GM19324 (cell line): ENCODE data around the gene FAM240B.

Experiments used
- ATAC-seq: cut with Tn5 transposase; IDR thresholded peaks from one replicate; pipeline ENCODE4 v1.9.1; 2021; ENCODE audit warnings: mild to moderate bottlenecking, moderate library complexity; ENCODE audit not compliant: unreplicated experiment, low FRiP score

FAM240B gene

GRCh38 chr9:38671748-38672147 is 48.2 kb downstream of the FAM240B start:
- ATAC-seq = no peak

- no peak for ATAC-seq
Measured at GRCh38 chr9:38671372-38671731, 48.6 kb downstream of the FAM240B start.

GRCh38 chr9:38670542-38671371 is 49.2 kb downstream of the FAM240B start:
- ATAC-seq = no peak

DNA sequence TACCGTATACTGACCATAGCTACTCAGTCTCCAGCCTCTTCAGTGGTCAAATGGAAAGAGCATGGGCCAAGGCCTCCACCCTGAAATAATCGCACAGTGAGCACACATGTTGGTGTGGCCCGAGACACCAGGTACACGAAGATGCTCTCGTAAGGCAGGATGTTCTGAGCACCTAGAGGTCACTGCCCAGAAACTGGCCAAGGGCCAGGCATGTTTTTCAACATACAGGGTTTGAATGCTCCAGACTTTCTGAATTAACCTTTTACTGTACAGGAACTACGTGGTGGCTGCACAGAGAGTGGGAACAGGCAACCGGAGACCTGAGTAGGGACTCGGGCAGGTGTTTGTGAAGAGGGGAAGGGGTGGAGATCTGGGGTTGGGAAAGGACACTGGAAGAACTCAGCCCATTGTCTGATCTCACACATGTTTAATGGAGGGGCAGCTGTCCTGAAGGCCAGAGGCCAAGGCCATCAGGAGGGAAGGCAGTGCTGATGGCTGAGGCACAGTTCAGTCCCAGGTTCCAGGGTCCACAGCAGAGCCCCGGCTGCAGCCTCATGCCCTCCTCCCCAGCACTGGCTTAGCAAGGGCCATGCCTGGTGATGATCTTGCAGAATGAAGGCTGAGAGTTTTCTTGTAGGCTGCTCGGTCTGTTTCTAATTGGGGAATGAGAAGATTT is 51.0 kb downstream of the FAM240B start:
- ATAC-seq = no peak

GRCh38 chr9:38662763-38663593 is 57.0 kb downstream of the FAM240B start:
- ATAC-seq = no peak

GRCh38 chr9:38659538-38659937 is 60.4 kb downstream of the FAM240B start:
- ATAC-seq = no peak

DNA sequence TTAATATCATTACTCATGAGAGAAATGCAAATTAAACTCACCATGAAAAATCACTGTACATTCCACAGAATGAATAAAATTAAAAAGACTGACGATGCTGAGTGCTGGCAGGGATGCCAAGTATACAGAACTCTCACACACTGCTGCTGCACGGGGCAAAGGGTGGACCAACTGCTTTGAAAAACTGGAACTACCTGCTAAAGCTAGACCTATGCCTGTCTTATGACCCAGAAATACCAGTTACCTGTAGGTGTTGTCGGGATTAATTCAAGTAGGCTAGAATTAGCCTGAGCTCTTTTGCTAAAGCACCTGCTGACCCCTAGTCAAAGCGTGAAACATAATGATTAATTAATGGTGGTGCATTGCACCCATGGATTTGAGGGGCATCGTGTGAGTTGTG is 63.0 kb downstream of the FAM240B start:
- no peak for ATAC-seq

GRCh38 chr9:38652486-38652885 is 67.4 kb downstream of the FAM240B start:
- no peak for ATAC-seq

GRCh38 chr9:38652044-38652443 is 67.9 kb downstream of the FAM240B start:
- no peak for ATAC-seq

- no peak for ATAC-seq
Measured at GRCh38 chr9:38651400-38652042, 68.4 kb downstream of the FAM240B start.

DNA sequence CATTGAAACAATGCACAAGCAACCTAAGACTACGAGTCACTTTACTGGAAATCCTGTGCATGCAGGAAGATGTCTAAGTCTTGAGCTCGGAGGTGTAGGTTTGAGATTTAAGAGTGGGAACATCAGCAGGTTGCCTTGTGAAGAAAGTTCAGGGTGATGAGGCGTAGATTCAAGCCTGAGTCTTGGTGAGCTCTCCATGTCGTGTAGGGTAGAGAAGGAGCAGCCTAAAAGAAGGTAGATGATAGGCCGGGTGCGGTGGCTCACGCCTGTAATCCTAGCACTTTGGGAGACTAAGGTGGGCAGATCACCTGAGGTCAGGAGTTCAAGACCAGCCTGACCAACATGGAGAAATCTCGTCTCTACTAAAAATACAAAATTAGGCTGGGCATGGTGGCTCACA is 69.4 kb downstream of the FAM240B start:
- no peak for ATAC-seq

DNA sequence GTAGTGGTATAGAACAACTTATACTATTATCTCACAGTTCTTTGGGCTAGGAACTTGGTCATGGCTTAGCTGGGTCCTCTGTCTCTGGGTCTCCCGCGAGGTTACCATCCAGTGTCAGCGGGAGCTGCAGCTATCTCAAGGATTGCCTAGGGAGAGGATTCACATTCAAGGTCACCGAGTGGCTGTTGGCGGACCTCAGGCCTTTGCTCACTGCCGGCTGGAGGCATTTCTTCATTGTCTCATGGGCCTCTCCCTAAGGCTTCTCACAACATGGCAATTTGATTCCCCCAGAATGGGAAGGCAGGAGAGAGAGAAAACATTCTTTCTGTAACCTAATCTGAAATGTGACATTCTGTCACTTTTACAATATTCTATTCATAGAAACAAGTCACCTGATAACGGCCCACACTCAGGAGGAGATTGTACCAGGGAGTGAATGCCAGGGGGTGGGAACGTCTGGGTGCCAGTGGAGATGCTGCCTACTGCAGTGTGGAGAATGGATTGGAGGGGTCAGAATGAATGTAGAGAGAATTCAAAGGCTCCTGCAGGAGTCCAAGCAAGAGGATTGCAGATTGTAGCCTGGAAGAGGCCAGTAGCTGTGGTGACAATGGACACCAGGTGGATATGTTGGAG is 70.1 kb downstream of the FAM240B start:
- ATAC-seq = no peak

DNA sequence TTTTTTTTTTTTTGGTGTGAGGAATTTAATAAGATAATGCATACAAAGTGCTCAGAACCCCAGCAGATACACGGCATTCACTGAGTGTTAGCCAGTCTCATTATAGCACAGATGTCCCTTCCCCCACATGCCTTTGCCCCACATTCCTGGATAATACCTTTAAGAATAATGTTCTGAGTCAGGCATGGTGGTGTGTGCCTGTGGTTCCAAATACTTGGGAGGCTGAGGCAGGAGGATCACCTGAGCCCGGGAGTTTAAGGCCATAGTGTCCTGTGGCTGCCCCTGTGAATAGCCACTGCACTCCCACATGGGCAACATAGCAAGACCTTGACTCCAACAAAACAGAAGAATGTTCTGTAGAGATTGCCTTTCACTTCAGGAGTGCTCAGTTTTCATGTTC is 75.3 kb downstream of the FAM240B start:
- no peak for ATAC-seq
